Activated effector memory CD4-positive, alpha-beta T cell treated with anti-CD3 and anti-CD28 coated beads, Interleukin-2, amount 50 U/mL, for 16 hours (primary cell): Measurements from ENCODE around the gene TAPBPL.
"Not testable (repeated sequence)": the region's sequence is repeated elsewhere in the genome, so short reads cannot be mapped to it uniquely, and the experiment has no call there.

Experiments
- DNase-seq: peaks from one replicate; pipeline ENCODE4 v3.0.0-alpha.2; 2020

The TAPBPL gene

GRCh38 chr12:6451348-6452244 is at the start of gene TAPBPL:
Gene TAPBPL (plus strand): TSS chr12:6452042. CDS start chr12:6452249, 207 bp downstream.
- DNase-seq = peak; percentile 92

GRCh38 chr12:6404390-6404789 is 47.5 kb upstream of the TAPBPL start:
- no peak for DNase-seq

- DNase-seq = no peak
Measured at GRCh38 chr12:6405963-6406362, 45.9 kb upstream of the TAPBPL start.

GRCh38 chr12:6407236-6407954 is 44.4 kb upstream of the TAPBPL start:
- DNase-seq = peak; percentile 10

- DNase-seq = no peak
Measured at GRCh38 chr12:6416596-6416995, 35.2 kb upstream of the TAPBPL start.

- no peak for DNase-seq
Measured at GRCh38 chr12:6418796-6419195, 33.0 kb upstream of the TAPBPL start.

- no peak for DNase-seq
Measured at GRCh38 chr12:6420364-6420763, 31.5 kb upstream of the TAPBPL start.

GRCh38 chr12:6423267-6424007 is 28.4 kb upstream of the TAPBPL start:
- peak; percentile 89 for DNase-seq

GRCh38 chr12:6424008-6424347 is 27.9 kb upstream of the TAPBPL start:
- DNase-seq = no peak

GRCh38 chr12:6424866-6425265 is 27.0 kb upstream of the TAPBPL start:
- DNase-seq = no peak

GRCh38 chr12:6425590-6426531 is 26.0 kb upstream of the TAPBPL start:
- peak; percentile 65 for DNase-seq

- peak; percentile 95 for DNase-seq
Measured at GRCh38 chr12:6426882-6427671, 24.8 kb upstream of the TAPBPL start.

GRCh38 chr12:6427796-6428195 is 24.0 kb upstream of the TAPBPL start:
- not testable (repeated sequence) for DNase-seq

- no peak for DNase-seq
Measured at GRCh38 chr12:6428326-6428725, 23.5 kb upstream of the TAPBPL start.

GRCh38 chr12:6430124-6430989 is 21.5 kb upstream of the TAPBPL start:
- peak; percentile 79 for DNase-seq

GRCh38 chr12:6432991-6433390 is 18.9 kb upstream of the TAPBPL start:
- peak; percentile 61 for DNase-seq

GRCh38 chr12:6434205-6435140 is 17.4 kb upstream of the TAPBPL start:
- DNase-seq = peak; percentile 74

GRCh38 chr12:6435961-6436715 is 15.7 kb upstream of the TAPBPL start:
- peak; percentile 28 for DNase-seq
